Ovary (tissue), 3 donors: Measurements from ENCODE around the gene PDZD4.

Source experiments
- CTCF ChIP-seq, 3 donors: fragments of 450-650 bp in 2 of 3; fragments of 200-600 bp in 1 of 3; IDR thresholded peaks; one replicate each; pipeline versions ENCODE4 v1.5.1 to v1.8.0; 2016 to 2022; ENCODE audit warnings: antibody characterized with exemption in 3 of 3, mild to moderate bottlenecking in 1 of 3
- EP300 ChIP-seq: sonication (generic); formaldehyde crosslinking; IDR thresholded peaks from one replicate; pipeline ENCODE4 v1.6.1; 2017; ENCODE audit warnings: antibody characterized with exemption
- POLR2A ChIP-seq: fragments of 450-650 bp; IDR thresholded peaks from one replicate; pipeline ENCODE4 v1.6.1; 2017; ENCODE audit warnings: antibody characterized with exemption, mild to moderate bottlenecking, moderate library complexity
- donor health status: DM: no; HTN: no; CAD: no.

- TF ChIP-seq CTCF (IDR thresholded peaks at IDR 0.05): no peak
- no peak for TF ChIP-seq POLR2A
- TF ChIP-seq EP300: no peak
Measured at GRCh38 chrX:153793291-153793690, 37.1 kb downstream of the PDZD4 start.
